Stimulated activated CD8-positive, alpha-beta memory T cell treated with anti-CD3 and anti-CD28 coated beads, Interleukin-12 subunit alpha, Interleukin-12 subunit beta, amount 100 ng/mL, for 4 hours (primary cell): ENCODE measurements around the gene EXOC6.

Source experiments
- DNase-seq: peaks from one replicate; pipeline ENCODE4 v3.0.0-alpha.2; 2020; ENCODE audit warnings: low read depth

EXOC6 gene

GRCh38 chr10:92832998-92833650, 15.2 kb upstream of the EXOC6 start:
- no peak for DNase-seq

DNA sequence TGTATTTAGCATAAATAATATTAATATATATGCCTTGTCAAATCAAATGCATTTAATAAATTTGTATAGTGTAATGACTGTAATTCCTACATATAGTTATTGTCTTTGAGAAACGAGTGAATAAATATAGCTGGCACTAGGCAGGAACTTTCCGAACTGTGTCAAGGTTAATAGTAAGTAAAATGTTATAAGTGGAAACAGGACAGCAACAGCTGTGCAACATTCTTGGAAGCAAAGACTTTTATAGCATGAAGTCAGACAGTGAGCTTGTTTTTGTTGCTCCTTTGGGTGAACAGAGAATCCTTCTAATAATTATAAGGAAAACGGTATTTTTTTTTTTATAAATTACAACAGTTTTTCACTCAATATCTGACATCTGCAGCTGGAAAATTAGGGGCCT, 14.0 kb upstream of the EXOC6 start:
- DNase-seq = no peak

- no peak for DNase-seq
Observed at GRCh38 chr10:92834986-92835385, 13.3 kb upstream of the EXOC6 start.

- no peak for DNase-seq
Observed at GRCh38 chr10:92837456-92837855, 10.9 kb upstream of the EXOC6 start.

DNA sequence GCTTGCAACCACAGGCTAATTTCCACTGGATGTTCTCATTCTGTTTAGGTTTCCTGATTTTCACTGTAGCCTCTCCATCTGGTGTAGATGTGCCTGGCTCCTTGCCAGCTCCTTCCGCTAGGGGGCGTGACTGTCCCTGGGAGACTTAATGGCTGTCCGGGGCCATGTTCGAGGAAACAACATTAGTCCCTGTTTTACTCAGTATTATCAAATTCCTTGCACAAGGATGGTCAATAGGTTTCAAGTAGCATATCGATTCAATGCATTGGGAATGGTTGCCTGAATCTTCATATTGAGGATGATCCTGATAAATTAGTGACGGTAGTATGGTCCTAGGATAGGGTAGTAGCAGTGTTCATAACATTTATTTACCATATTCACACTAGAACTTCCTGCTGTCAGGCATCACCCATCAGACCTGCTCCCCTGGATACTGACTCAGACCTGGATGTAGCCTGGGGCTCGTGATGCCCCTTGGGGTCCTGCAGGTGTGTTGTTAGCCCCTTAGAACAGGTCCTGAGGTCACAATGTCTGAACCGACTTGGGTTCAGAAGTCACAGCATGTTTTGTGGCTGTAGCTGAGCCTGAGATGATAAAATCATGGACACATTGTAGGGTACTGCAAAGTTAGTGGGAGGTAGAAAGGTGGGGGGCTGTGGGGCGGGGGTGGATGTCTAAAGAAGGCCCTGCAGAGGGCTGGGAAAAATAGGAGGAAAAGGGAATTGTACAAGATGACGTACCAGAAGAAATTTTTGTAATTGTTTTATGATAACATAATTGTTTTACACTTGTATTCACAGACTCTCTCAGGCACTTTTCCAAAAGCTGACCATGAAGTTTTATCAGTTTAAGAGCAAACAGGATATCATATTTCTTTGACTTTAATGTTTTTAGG, 8.9 kb upstream of the EXOC6 start:
- peak; percentile 6 for DNase-seq

GRCh38 chr10:92844746-92845145, 3.6 kb upstream of the EXOC6 start:
- DNase-seq = no peak

DNA sequence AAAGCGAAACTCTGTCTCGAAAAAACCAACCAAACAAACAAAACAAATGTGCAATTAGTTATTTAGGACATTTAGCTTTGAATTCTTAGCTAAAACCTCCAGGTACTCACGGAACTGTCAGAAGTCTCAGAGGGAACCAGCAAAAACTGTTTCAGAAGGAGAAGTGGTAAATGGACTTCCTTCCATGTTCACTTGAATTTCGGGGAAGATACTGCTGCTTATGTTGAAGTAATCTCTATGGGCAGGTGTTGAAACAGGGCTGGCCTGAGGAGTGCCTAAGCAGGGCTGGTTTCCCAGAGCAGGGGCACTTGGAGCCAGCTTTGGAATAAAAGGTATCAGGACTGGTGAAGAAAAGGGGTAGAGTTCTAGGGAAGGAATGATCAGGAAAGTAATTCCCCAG, 2.4 kb upstream of the EXOC6 start:
- no peak for DNase-seq

DNA sequence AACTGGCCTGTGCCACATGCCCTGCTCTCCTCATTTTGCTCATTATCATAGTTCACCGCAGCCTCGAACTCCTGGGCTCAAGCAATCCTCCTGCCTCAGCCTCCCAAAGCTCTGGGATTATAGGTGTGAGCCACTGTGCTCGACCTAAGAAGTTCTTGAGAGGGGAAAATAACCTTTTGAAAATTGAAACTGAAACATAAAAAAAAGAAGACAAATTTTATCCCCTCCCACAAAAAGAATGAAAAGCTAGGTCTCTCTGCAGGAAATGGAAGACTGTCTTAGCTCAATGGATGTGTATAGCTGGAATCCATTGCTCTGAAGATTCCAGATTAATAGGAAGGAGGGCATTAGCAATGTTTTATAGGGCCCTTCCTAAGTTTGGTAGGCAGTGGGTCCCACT, 2.0 kb upstream of the EXOC6 start:
- DNase-seq = no peak

DNA sequence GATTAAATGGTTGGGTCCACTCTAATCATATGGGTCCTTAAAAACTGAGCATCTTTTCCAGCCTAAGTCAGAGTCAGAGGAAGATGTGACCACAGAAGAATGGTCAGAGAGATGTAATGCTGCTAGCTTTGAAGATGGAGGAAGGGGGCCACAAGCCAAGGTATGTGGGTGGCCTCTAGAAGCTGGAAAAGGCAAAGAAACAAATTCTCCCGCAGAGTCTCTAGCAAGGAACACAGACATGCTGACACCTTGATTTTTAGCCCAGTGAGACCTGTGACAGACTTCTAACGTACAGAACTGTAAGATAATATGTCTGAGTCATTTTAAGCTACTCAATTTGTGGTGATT, 1.5 kb upstream of the EXOC6 start:
- DNase-seq = no peak

GRCh38 chr10:92847202-92847864, 987 bp upstream of the EXOC6 start:
- no peak for DNase-seq

DNA sequence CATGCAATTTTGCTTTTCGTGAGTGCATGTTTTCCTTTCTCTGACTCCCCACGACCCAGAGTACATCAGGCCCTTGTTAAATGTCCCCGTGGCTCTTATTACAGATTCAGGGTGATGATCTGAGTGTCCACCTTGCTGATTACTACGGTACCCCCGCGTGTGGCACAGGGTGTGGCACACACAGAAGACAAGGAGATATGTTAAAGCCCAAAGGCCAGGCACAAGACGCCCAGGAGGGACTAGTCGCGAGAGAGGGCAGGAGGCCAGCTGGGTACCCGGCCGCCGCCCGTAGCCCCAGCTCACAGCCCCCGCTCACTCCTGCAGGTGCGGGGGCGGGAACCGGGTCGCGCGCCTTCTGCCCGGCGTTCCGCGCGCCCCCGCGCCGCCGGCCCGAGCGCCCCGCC, 281 bp upstream of the EXOC6 start:
- DNase-seq = no peak

DNA sequence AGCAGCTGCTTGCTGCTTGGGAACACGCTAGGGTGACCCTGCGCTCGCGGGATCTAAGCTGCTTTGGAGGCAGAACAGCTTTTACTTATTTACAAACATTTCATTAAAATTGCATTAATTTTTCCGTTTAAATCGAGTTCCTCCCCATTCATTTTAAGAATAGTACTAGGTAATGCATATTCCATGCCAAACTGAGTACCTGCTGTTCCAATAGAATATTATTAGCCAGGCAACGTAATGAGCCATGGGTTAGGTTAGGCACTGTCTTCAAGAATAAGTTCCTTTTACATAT, 860 bp downstream of the EXOC6 start:
- DNase-seq = no peak

- no peak for DNase-seq
Observed at GRCh38 chr10:92849576-92850090, 1.3 kb downstream of the EXOC6 start.

DNA sequence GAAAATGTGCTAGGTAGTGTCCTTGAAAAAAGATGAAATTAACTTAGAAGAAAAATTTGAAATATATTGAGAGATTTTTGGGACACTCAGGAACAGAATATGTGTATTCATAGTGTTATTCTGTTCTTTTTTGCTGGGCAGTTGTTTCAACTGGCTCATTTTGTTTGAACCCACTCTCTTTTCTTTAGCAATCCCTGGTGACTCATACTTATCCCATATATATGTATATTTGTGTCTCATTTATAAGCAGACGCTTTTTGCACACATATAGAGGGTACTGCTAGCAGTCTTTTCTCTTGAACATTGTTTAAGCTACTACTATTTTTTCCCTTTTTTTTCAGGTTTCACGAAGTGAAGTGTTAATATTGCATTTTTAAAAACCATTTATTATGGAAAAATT, 1.9 kb downstream of the EXOC6 start:
- no peak for DNase-seq

DNA sequence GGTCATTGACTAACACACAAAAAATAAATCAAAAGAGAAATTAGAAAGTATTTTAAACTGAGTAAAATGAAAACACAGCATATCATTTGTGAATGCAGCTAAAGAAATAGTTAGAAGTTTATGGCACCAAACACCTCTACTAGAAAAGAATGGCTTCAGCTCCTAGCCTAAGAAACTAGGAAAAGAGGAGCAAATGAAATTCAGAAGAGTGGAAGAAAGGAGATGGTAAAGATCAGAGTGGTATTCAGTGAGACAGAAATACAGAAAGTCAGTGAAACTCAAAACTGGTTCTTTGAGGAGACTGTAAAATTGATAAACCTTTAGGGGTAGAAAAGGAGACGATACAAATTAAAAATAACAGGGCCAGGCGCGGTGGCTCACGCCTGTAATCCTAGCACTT, 2.7 kb downstream of the EXOC6 start:
- DNase-seq = no peak

GRCh38 chr10:92855560-92855959, 7.2 kb downstream of the EXOC6 start:
- DNase-seq = no peak

GRCh38 chr10:92857904-92858514, 9.7 kb downstream of the EXOC6 start:
- DNase-seq = no peak

- DNase-seq = no peak
Observed at GRCh38 chr10:92867235-92867634, 18.9 kb downstream of the EXOC6 start.

DNA sequence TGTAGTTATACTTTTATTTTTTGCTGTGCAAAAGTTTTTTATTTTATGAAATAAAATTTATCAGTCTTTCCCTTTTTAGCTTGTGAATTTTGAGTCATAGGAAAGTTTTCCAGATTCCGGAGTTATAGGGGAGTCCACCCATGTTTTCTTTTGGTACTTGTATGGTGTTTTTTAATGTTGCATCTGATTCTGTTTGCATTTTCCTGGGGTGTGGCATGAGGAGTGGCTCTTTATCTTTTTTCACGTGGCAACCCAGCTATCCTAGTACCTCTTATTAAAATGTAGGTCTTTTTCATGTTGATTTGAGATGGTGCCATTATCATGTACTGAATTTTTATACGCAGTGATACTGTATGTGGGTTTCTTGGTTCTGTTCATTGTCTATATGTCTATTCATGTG, 19.7 kb downstream of the EXOC6 start:
- no peak for DNase-seq

- no peak for DNase-seq
Observed at GRCh38 chr10:92868557-92868956, 20.2 kb downstream of the EXOC6 start.

GRCh38 chr10:92873029-92873428, 24.7 kb downstream of the EXOC6 start:
- no peak for DNase-seq

DNA sequence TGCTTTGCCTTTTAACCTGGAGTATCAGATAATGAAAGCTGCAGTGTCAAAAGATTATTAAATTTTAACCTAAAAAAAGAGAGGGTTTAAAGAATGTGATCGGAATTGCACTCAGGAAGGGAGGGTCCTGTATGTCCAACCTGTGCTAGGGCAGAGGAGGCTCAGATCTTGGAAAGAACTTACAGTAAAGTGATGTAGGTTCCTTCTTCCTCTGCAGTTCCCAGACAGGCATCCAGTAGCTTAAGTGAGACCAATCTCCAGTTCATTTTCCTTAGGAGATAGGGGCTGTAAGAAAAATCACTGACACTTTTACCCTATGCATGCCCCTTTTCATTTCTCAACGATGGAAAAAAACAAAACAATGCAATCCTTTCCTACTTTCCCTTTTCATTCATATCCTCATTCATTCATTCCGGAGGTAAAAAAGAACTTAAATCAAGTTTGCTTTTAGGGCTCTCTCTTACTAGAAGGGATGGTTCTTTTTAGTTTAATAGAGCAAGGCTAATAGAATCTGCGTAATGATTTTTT, 28.3 kb downstream of the EXOC6 start:
- DNase-seq = no peak
